Renal cortex interstitium (tissue), 11 donors: ENCODE results near the gene PPP6R3. TPM values are rescaled to one million over a fixed set of nuclear protein-coding genes. Genes with fewer than 3 reads are reported as not detected.
A peak's percentile ranks its signal among the peaks of the same experiment; 100 is the strongest.
"Not testable (repeated sequence)": the region's sequence is repeated elsewhere in the genome, so short reads cannot be mapped to it uniquely, and the experiment has no call there.

Experiments
- DNase-seq, 11 donors: peaks; one replicate each; pipeline ENCODE4 v3.0.0-alpha.2; 2013; ENCODE audit warnings: low read depth in 9 of 11, low spot score in 4 of 11; ENCODE audit errors: extremely low read depth in 1 of 11
- polyA plus RNA-seq, 3 donors: library from polyadenylated mRNA; unstranded; fragments of 120-200 nt; gene quantifications; one replicate each; pipeline ENCODE4 v1.2.1, GENCODE V29; 2013; ENCODE audit not compliant: insufficient read length in 3 of 3

The PPP6R3 gene
- polyA plus RNA-seq, 3 donors: 95.4 to 121 (median 106) TPM

DNA sequence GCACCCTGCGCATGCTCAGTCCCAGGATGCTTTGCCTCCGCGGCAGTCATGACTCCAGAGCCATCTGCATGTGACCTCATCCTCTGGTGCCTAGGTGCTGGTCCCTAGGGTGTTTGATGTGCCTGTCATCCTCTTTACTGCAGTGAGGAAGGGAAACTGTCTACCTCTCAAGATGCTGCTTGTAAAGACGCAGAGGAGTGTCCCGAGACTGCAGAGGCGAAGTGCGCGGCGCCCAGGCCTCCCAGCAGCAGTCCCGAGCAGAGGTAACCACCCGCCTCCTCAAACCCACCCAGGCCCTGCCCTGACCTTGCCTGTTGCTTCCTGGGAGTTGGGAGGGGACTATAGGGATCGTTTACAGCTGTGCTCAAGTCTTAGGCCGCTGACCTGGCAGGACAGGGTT lies 149.2 kb downstream of the PPP6R3 start:
- DNase-seq: no peak

DNA sequence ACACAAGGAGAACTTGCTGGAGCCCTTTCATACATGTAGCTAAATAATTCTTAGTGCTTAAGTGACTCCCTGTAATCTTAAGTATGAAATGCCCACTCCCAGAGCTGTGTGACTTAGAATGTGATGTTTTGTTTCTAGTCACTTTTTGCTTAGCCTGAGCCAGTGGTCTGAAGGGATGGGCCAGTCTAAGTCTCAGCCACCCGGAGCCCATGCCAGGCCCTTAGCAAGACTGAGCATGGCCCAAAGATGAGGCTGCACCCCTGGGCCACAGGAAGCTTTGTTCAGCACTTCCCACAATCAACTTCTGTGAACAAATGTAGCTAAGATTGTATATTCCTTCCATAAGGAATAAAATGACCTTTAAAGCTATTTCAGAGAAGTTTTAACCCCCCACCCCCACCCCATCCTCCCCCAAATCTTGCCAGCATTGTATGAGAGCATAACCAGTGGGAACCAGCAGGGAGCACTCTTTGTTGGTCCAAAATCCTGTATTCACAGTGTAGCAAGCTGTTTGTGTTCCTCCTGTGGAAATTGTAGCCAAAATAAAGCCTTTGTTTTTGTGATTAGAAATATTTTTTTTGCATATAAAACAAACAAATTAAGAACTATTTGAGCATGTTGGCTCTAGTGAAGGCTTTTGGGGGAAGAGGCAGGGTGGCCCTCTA lies 150.0 kb downstream of the PPP6R3 start:
- peak in 2 of 11 donors; percentile 5 to 8 for DNase-seq

DNA sequence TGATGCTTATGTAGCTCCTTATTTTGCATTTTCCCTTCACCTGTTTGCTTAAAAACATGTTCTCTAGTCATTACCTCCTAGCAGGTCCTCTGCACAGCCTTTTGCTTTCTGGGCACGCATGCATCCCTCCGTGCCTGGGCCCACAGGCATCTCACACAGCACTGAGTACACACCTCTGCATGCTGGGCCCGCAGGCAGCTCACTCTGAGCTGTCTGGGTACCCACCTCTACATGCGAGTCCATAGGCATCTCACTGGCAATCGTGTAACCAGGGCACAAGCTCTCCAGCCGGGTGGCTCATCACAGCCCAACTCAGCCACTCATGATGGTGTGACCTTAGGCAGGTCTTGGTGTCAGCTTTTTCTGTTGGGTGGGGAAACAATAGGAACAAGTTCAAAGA lies 155.1 kb downstream of the PPP6R3 start:
- no peak for DNase-seq

DNA sequence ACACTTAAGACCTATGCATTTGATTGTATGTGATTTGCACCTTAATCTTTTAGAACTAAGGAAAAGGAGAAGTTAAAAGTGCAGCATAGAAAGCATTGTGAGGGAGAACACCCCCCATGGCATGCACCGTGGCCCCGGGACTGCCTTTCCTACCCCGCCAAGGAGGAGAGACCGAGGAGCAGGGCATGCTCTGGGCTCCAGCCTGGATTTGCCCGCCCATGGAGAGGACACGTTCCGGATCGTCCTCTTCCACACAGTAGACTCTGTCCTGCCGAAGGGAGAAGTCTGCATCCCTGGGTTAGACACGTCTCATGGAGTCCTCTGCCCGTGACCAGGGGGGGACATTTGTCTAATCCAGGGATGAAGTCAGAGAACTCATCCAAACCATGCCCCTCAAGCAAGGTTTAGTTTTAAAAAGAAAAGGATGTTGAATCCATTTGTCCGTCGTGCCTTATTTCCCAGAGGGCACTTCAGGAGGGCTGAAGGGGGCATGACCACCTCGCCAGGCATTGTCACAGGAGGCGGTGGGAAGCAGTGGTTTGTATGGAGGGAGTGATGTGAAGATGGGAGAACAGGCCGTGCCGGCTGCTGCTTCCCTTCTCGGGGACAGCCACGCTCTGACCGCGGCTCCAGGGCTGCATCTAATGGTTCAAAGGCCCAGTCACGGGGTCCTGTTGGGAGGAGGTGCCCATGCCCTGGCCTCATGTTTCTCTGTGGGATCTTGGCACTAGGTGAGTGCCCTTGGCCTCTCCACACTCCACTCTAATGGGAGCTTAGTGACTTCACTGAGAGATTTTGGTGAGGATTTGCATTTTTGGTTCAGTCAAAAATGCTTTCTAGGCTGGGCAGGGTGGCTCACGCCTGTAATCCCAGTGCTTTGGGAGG lies 157.6 kb downstream of the PPP6R3 start:
- DNase-seq: no peak

DNA sequence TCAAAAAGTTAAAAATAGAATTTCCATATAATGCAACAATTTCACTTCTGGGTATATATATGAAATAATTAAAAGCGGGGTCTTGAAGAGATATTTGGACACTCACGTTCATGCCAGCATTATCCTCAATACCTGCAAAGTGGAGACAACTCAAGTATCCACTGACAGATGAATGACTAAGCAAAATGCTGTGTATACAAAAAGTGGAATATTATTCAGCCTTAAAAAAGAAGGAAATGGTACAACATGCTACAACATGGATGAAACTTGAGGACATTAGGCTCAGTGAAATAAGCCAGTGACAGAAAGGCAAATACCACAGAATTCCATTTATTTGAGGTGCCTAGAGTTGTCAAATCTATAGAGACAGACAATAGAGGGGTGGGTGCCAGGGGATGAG lies 161.3 kb downstream of the PPP6R3 start:
- DNase-seq: no peak

DNA sequence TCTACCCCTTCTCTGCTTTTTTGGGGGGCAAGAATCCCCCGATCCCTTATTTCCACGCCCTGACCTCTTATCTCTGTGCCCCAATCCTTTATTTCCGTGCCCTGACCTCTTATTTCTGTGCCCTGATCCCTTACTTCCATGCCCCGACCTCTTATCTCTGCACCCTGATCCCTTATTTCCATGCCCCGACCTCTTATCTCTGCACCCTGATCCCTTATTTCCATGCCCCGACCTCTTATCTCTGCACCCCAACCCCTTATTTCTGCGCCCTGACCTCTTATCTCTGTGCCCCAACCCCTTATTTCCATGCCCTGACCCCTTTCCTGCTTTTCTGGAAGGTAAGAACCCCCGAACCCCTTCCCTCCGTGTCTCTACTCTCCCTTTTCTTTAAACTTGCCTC lies 163.2 kb downstream of the PPP6R3 start:
- DNase-seq: not testable (repeated sequence)

DNA sequence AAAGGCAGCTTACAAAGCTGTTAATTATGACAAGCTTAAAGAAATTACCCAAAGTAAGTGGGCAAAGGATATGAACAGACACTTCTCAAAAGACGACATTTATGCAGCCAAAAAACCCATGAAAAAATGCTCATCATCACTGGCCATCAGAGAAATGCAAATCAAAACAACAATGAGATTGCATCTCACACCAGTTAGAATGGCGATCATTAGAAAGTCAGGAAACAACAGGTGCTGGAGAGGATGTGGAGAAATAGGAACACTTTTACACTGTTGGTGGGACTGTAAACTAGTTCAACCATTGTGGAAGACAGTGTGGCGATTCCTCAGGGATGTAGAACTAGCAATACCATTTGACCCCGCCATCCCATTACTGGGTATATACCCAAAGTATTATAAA lies 164.5 kb downstream of the PPP6R3 start:
- DNase-seq: not testable (repeated sequence)

DNA sequence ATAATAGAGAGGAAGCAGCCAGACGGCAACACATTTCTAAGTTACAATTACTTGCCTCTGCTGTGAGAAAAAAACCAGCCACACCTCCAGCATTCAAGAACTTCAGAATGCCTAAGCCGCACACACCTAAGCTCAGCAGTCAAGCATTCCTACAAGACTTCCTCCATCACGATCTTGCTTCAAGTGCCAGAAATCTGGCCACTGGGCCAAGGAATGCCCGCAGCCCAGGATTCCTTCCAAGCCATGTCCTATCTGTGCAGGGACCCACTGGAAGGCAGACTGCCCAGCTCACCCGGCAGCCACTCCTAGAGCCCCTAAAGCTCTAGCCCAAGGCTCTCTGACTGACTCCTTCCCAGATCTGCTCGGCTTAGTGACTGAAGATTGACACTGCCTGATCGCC lies 165.7 kb downstream of the PPP6R3 start:
- DNase-seq: not testable (repeated sequence)

DNA sequence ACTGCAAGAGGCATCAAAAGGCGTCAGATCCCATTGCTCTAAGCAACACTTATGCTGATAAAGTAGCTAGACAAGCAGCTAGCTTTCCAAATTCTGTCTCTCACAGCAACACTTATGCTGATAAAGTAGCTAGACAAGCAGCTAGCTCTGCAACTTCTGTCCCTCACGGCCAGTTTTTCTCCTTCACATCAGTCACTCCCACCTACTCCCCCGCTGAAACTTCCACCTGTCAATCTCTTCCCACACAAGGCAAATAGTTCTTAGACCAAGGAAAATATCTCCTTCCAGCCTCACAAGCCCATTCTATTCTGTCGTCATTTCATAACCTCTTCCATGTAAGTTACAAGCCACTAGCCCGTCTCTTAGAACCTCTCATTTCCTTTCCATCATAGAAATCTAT lies 168.3 kb downstream of the PPP6R3 start:
- DNase-seq: not testable (repeated sequence)

DNA sequence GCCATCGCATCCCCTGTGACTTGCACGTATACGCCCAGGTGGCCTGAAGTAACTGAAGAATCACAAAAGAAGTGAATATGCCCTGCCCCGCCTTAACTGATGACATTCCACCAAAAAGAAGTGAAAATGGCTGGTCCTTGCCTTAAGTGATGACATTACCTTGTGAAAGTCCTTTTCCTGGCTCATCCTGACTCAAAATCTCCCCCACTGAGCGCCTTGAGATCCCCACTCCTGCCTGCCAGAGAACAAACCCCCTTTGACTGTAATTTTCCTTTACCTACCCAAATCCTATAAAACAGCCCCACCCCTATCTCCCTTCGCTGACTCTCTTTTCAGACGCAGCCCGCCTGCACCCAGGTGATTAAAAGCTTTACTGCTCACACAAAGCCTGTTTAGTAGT lies 171.8 kb downstream of the PPP6R3 start:
- not testable (repeated sequence) for DNase-seq

DNA sequence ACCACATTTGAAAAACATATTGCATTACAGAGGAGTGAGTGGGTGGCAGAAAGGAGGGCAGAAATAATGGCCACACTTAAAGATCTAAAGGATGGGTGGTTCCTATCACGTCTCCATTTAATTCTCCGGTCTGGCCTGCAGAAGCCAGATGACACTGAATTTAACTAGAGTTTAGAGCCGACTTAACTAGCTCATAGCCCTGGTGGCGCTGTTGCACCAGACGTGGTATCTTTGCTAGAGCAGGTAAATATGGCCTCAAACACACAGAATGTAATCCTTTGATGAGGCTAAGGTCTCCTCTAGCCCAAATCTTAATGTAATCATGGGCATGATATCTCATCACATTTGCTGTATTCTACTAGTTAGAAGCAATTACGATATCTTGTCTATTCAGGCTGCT lies 172.2 kb downstream of the PPP6R3 start:
- peak in 10 of 11 donors; percentile 23 to 57 (median 35) for DNase-seq

DNA sequence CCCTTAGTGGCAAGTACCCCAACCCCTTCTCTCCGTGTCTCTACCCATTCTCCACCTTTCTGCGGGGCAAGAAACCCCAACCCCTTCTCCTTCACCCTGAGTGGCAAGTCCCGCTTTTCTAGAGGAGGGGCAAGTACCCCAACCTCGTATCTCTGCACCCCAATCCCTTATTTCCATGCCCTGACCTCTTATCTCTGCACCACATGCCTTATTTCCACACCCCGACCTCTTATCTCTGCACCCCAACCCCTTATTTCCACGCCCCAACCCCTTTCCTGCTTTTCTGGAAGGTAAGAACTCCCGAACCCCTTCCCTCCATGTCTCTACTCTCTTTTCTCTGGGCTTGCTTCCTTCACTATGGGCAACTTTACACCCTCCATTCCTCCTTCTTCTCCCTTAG lies 174.1 kb downstream of the PPP6R3 start:
- not testable (repeated sequence) for DNase-seq

DNA sequence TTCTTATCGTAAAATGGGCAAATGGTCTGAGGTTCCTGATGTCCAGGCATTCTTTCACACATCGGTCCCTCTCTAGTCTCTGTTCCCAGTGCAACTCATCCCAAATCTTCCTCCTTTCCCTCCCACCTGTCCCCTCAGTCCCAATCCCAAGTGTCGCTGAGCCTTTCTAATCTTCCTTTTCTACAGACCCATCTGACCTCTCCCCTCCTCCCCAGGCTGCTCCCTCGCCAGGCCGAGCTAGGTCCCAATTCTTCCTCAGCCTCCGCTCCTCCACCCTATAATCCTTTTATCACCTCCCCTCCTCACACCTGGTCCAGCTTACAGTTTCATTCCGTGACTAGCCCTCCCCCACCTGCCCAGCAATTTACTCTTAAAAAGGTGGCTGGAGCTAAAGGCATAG lies 174.6 kb downstream of the PPP6R3 start:
- not testable (repeated sequence) for DNase-seq

DNA sequence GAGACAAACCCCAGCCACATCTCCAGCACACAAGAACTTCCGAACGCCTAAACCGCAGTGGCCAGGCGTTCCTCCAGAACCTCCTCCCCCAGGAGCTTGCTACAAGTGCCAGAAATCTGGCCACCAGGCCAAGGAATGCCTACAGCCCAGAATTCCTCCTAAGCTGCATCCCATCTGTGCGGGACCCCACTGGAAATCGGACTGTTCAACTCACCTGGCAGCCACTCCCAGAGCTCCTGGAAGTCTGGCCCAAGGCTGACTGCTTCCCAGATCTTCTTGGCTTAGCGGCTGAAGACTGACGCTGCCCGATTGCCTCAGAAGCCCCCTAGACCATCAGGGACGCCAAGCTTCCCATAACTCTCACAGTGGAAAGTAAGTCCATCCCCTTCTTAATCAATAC lies 175.3 kb downstream of the PPP6R3 start:
- DNase-seq: not testable (repeated sequence)

DNA sequence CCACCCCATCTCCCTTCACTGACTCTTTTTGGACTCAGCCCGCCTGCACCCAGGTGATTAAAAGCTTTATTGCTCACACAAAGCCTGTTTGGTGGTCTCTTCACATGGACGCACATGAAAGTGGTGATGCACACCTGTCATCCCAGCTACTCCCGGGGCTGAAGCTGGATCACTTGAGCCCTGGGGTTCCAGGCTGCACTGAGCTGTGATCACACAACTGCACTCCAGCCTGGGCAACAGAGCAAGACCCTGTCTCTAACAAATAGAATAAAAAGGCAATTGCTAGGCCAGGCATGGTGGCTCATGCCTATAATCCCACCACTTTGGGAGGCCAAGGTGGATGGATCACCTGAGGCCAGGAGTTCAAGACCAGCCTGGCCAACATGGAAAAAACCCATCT lies 178.8 kb downstream of the PPP6R3 start:
- not testable (repeated sequence) for DNase-seq

DNA sequence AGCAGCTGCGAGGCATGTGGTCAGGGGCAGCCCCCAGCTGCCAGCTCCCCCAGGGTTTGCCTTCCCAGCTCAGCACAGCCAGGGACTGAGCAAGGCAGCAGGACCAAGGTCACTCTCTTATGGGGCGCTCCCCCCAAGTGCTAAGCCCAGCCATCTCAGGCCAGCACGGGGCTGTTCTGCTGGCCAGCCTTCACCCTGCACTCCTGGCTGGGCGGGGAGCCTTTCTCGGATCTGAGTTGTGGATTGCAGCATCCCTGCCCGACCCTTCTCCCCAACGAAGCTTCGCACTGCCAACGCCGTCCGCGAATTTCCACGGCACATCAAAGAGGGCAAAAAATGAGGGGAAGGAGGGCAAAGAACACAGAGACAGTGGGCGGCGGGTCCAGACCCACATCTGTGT lies 181.3 kb downstream of the PPP6R3 start:
- no peak for DNase-seq

DNA sequence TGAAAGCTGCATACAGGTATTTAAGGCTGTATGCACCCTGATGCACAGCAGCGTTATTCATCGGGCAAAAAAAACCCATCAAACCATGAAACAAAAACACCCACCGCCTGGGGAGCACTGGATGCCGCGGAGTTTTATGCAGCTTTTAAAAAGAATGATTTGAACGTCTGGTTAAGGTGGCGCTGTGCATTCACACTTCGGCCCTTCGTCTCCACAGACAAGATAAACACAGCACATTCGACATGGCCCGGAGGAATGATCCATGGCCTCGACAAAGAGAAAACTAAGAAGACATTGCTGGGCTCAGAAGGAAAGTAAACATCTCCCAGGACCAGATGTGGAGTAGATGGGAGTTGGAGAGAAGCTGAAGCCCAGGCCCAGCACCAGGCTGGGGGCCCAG lies 183.0 kb downstream of the PPP6R3 start:
- DNase-seq: peak in 1 of 11 donors; percentile 18

DNA sequence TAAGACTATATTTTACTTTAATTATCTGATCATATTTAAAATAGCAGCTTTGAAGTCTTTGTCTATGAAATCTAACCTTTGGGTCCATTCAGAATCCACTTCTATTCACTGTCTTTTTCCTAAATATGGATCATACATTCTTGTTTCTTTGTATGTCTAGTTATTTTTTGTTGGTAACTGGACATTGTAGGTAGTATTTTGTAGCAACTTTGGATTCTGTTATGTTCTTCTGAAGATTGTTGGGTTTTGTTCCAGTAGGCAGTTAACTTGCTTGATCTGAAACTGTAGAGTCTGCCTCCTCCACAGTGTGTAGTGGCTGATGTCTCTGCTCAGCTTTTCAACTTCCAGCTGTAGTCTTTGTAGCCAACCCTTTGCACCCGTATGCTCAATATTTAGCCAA lies 186.3 kb downstream of the PPP6R3 start:
- no peak for DNase-seq

DNA sequence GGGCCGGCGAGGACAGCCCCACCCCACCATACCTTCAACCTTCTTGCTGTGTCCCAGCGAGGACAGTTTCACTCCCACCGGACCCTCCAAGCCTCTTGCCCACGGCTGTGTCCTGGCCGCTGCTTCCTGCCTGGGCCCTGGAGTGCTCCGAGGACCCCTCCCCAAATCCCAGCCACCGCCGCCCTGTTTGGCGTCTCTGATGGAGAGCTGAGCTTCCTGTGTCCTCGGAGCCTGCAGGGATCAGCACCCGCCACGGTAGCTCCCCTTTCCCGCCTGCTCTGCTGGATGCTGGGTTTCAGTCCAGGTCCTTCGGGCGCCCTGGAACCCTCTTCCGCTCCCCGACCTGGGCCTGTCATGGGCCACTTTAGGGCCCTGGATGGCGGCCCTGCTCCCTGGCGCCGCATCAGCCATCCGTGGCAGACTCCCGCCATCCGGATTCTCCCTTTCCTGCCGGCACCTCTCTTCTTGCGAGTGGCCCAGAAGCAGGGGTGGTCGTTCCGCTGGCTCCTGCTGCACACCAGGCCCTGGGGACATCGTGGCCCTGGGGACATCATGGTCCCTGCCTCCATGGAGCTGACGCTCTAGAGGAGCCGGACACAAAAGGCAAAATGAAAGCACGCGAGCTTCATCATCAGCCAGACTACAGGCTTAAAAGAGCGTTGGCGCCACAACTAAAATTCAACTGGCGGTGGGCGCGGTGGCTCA lies 189.5 kb downstream of the PPP6R3 start:
- no peak for DNase-seq

DNA sequence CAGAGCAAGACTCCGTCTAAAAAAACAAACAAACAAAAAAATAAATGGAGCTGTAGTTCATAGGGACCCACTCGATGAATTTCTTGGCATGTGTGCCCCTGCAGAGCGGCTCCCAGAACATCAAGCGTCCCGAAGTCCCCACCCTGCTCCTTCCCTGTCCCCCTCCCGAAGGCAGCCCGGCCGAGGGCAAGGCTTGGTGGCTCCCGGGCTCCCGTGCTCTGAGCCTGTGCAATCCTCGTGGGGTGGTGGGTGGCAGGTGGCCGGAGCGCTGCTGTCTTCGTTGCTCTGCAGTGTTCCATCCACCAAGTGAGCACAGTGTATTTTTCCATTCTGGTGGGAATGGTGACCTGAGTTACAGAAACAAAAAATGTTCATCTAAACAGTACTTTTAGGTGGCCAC lies 190.2 kb downstream of the PPP6R3 start:
- no peak for DNase-seq
